DOHH2 (cell line): ENCODE data around the gene ILF2.

ENCODE experiments used
- H3F3A ChIP-seq: fragments of 200-600 bp; sonication (generic), shearing (Covaris generic); 2 replicates; pipeline ENCODE4 v1.6.0; 2016; ENCODE audit warnings: antibody characterized with exemption, mild to moderate bottlenecking; ENCODE audit not compliant: control insufficient read depth, insufficient read depth
- H3K27ac ChIP-seq: fragments of 200-600 bp; sonication (generic); 2 replicates; pipeline ENCODE4 v1.5.1; 2014; ENCODE audit warnings: low read depth, mild to moderate bottlenecking, low read length, moderate library complexity
- H3K27me3 ChIP-seq: fragments of 200-600 bp; sonication (generic); 2 replicates; pipeline ENCODE4 v1.6.1; 2014; ENCODE audit warnings: mild to moderate bottlenecking, low read length, mixed read lengths; ENCODE audit not compliant: control insufficient read depth
- H3K36me3 ChIP-seq: fragments of 200-600 bp; sonication (generic); 2 replicates; pipeline ENCODE4 v1.6.1; 2014; ENCODE audit warnings: mild to moderate bottlenecking, low read length, moderate library complexity, mixed read lengths; ENCODE audit not compliant: control insufficient read depth
- H3K4me1 ChIP-seq: fragments of 200-600 bp; sonication (generic); 2 replicates; pipeline ENCODE4 v1.6.1; 2014; ENCODE audit warnings: mild to moderate bottlenecking, low read length, mixed read lengths; ENCODE audit not compliant: control insufficient read depth
- H3K4me2 ChIP-seq: fragments of 200-600 bp; sonication (generic); 2 replicates; pipeline ENCODE4 v1.6.0; 2014; ENCODE audit warnings: mild to moderate bottlenecking, low read length, moderate library complexity
- H3K4me3 ChIP-seq: fragments of 200-600 bp; sonication (generic); 2 replicates; pipeline ENCODE4 v1.5.1; 2014; ENCODE audit warnings: mild to moderate bottlenecking, low read length, mixed read lengths
- H3K79me2 ChIP-seq: fragments of 200-600 bp; sonication (generic); 2 replicates; pipeline ENCODE4 v1.6.1; 2014; ENCODE audit warnings: mild to moderate bottlenecking, low read length, mixed read lengths; ENCODE audit not compliant: control insufficient read depth
- H3K9me2 ChIP-seq: fragments of 200-600 bp; sonication (generic); replicated peaks from 2 replicates; pipeline ENCODE4 v1.6.1; 2014; ENCODE audit warnings: mild to moderate bottlenecking, low read length, mixed read lengths; ENCODE audit not compliant: control insufficient read depth
- H3K9me3 ChIP-seq: fragments of 200-600 bp; sonication (generic); 2 replicates; pipeline ENCODE4 v1.6.1; 2014; ENCODE audit warnings: antibody characterized with exemption, low read length, mixed read lengths; ENCODE audit not compliant: control insufficient read depth, insufficient read depth
- H4K20me1 ChIP-seq: fragments of 200-600 bp; sonication (generic); 2 replicates; pipeline ENCODE4 v1.6.0; 2014; ENCODE audit warnings: low read depth, mild to moderate bottlenecking, antibody characterized with exemption, low read length, moderate library complexity; ENCODE audit not compliant: control insufficient read depth, insufficient read depth
- CTCF ChIP-seq: fragments of 200-600 bp; sonication (generic); IDR thresholded peaks from one replicate; pipeline ENCODE4 v1.5.1; 2014; ENCODE audit warnings: antibody characterized with exemption, mild to moderate bottlenecking, low read depth, low read length; ENCODE audit not compliant: poor library complexity, severe bottlenecking
- EZH2phosphoT487 ChIP-seq: fragments of 200-600 bp; sonication (generic); IDR thresholded peaks from 2 replicates; pipeline ENCODE4 v1.6.1; 2017; ENCODE audit warnings: borderline replicate concordance, mild to moderate bottlenecking, antibody characterized with exemption, low read length, moderate library complexity, mixed read lengths

Gene ILF2

GRCh38 chr1:153687346-153688125, 16.7 kb upstream of the ILF2 start:
- Histone ChIP-seq H3K79me2 (no peaks in the 10 kb centered on the region), H3K27me3 (peaks cover 27% of the 10 kb centered on the region), H3K4me3 (no peak overlapping the region), H3K36me3 (no peaks in the 10 kb centered on the region), H3K4me1 (peaks cover 11% of the 10 kb centered on the region; the same call in 1 of the 2 replicates), H3K4me2 (no peak overlapping the region), H3F3A (no peaks in the 10 kb centered on the region), H3K9me3 (no peaks in the 10 kb centered on the region), H3K27ac (no peak overlapping the region), H3K9me2 (no peaks in the 10 kb centered on the region), H4K20me1 (no peaks in the 10 kb centered on the region)
- TF ChIP-seq CTCF (no peak), EZH2phosphoT487 (no peak)

- Histone ChIP-seq H3K9me2 (no peaks in the 10 kb centered on the region), H3K27ac (no peak overlapping the region), H3F3A (no peaks in the 10 kb centered on the region), H3K4me2 (no peak overlapping the region), H3K36me3 (no peaks in the 10 kb centered on the region), H3K4me3 (no peak overlapping the region), H3K79me2 (no peaks in the 10 kb centered on the region), H4K20me1 (no peaks in the 10 kb centered on the region), H3K4me1 (peaks cover 8% of the 10 kb centered on the region; the same call in 1 of the 2 replicates), H3K9me3 (no peaks in the 10 kb centered on the region), H3K27me3 (peaks cover 40% of the 10 kb centered on the region)
- TF ChIP-seq CTCF: no peak
- TF ChIP-seq EZH2phosphoT487: no peak
Measured at GRCh38 chr1:153685544-153686340, 14.9 kb upstream of the ILF2 start.

- Histone ChIP-seq H3K9me2 (no peaks in the 10 kb centered on the region), H3K79me2 (no peaks in the 10 kb centered on the region), H3K9me3 (no peaks in the 10 kb centered on the region), H4K20me1 (no peaks in the 10 kb centered on the region), H3K27ac (no peak overlapping the region), H3F3A (no peaks in the 10 kb centered on the region), H3K4me1 (peaks cover 9% of the 10 kb centered on the region; the same call in 1 of the 2 replicates), H3K36me3 (no peaks in the 10 kb centered on the region), H3K27me3 (peaks cover 48% of the 10 kb centered on the region), H3K4me3 (no peak overlapping the region), H3K4me2 (no peak overlapping the region)
- TF ChIP-seq EZH2phosphoT487 (no peak), CTCF (no peak)
Measured at GRCh38 chr1:153684892-153685291, 14.1 kb upstream of the ILF2 start.
